ENCODE data around the gene MAPK12.

GRCh38 chr22:50264946-50265669 is 3.6 kb upstream of the MAPK12 start:
- TF ChIP-seq POLR2A (IDR thresholded peaks at IDR 0.05; ENCODE audit: low read depth, low read length) (no peak), POLR2AphosphoS5 (IDR thresholded peaks at IDR 0.05; ENCODE audit: low read depth, low read length) (no peak), TAF1 (IDR thresholded peaks at IDR 0.05; ENCODE audit: low read depth, low read length) (no peak)
